GM12878 (cell line): ENCODE data around the gene PCNX1.

ENCODE experiments used
- CHD2 ChIP-seq: IDR thresholded peaks from 2 replicates; pipeline ENCODE4 v1.6.1; 2011; ENCODE audit warnings: low read depth, low read length, improper control_type of control experiment, borderline replicate concordance
- CREM ChIP-seq: IDR thresholded peaks from 2 replicates; pipeline ENCODE4 v1.6.1; 2014; ENCODE audit warnings: antibody characterized with exemption, low read depth
- EZH2 ChIP-seq: IDR thresholded peaks from 2 replicates; pipeline ENCODE4 v1.6.1; 2012; ENCODE audit warnings: low read depth, mild to moderate bottlenecking, control low read depth, inconsistent platforms, low read length, borderline replicate concordance; ENCODE audit not compliant: control insufficient read depth
- JUNB ChIP-seq: IDR thresholded peaks from 2 replicates; pipeline ENCODE4 v1.6.1; 2016; ENCODE audit warnings: antibody characterized with exemption, mild to moderate bottlenecking
- MYB ChIP-seq: fragments of 150-350 bp; IDR thresholded peaks from 2 replicates; pipeline ENCODE4 v1.6.1; 2014; ENCODE audit warnings: mild to moderate bottlenecking, low read depth, low read length, borderline replicate concordance
- NFIC ChIP-seq: IDR thresholded peaks from 2 replicates; pipeline ENCODE4 v1.6.1; 2012; ENCODE audit warnings: low read depth, mild to moderate bottlenecking, inconsistent platforms, low read length, moderate library complexity
- POLR2A ChIP-seq: IDR thresholded peaks from 2 replicates; pipeline ENCODE4 v1.6.1; 2011; ENCODE audit warnings: low read depth, mild to moderate bottlenecking, low read length
- RAD51 ChIP-seq: fragments of 450-650 bp; IDR thresholded peaks from 2 replicates; pipeline ENCODE4 v1.6.1; 2016; ENCODE audit warnings: moderate library complexity, mild to moderate bottlenecking, inconsistent platforms
- TF ChIP-seq, protein P1 (sequence below), 3 experiments: IDR thresholded peaks in 2 of 3; conservative IDR thresholded peaks in 1 of 3; 2 replicates each; pipeline ENCODE4 v1.5.1; 2011; ENCODE audit warnings: low read depth in 3 of 3, low read length in 3 of 3, mild to moderate bottlenecking in 3 of 3, control low read depth in 2 of 3, moderate library complexity in 2 of 3, inconsistent platforms in 1 of 3, mixed read lengths in 1 of 3; ENCODE audit not compliant: control insufficient read depth in 2 of 3, insufficient read depth in 1 of 3; ENCODE audit errors: extremely low read depth in 1 of 3
- TF ChIP-seq, protein P2 (sequence below): fragments of 450-650 bp; IDR thresholded peaks from 2 replicates; pipeline ENCODE4 v1.6.1; 2016; ENCODE audit warnings: mild to moderate bottlenecking
- TF ChIP-seq, protein P3 (sequence below): fragments of 450-650 bp; IDR thresholded peaks from 2 replicates; pipeline ENCODE4 v1.6.1; 2017; ENCODE audit warnings: mild to moderate bottlenecking

DNA sequence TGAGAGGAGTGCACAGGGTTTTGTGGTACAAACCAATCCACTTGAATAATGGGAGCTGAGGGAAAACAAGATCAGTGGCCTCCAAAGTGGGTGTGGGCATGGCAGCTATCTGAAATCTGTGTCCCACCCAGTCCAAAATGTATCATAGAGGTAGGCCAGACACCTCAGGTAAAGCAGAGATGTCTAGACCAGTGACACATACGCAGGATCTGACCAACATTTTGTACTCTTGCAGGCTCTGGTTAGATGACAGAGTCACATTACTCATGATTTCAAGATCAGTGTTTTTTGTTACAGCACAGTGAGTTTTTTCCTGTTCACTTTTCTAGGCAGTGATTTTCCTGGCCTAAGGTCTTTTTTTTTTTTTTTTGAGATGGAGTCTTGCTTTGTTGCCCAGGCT is 211.8 kb downstream of the PCNX1 start:
- TF ChIP-seq, protein P1, sequence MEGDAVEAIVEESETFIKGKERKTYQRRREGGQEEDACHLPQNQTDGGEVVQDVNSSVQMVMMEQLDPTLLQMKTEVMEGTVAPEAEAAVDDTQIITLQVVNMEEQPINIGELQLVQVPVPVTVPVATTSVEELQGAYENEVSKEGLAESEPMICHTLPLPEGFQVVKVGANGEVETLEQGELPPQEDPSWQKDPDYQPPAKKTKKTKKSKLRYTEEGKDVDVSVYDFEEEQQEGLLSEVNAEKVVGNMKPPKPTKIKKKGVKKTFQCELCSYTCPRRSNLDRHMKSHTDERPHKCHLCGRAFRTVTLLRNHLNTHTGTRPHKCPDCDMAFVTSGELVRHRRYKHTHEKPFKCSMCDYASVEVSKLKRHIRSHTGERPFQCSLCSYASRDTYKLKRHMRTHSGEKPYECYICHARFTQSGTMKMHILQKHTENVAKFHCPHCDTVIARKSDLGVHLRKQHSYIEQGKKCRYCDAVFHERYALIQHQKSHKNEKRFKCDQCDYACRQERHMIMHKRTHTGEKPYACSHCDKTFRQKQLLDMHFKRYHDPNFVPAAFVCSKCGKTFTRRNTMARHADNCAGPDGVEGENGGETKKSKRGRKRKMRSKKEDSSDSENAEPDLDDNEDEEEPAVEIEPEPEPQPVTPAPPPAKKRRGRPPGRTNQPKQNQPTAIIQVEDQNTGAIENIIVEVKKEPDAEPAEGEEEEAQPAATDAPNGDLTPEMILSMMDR (IDR thresholded peaks at IDR 0.05 in 2 of 3, conservative IDR thresholded peaks at IDR 0.05 in 1 of 3; ENCODE audit: control insufficient read depth in 2 of 3, extremely low read depth in 1 of 3, insufficient read depth in 1 of 3, low read depth in 3 of 3, low read length in 3 of 3) = no peak
- TF ChIP-seq EZH2 = no peak
- TF ChIP-seq CREM = no peak
- TF ChIP-seq JUNB = no peak
- TF ChIP-seq MYB = no peak
- TF ChIP-seq RAD51 = no peak
- no peak for TF ChIP-seq NFIC
- TF ChIP-seq, protein P2, sequence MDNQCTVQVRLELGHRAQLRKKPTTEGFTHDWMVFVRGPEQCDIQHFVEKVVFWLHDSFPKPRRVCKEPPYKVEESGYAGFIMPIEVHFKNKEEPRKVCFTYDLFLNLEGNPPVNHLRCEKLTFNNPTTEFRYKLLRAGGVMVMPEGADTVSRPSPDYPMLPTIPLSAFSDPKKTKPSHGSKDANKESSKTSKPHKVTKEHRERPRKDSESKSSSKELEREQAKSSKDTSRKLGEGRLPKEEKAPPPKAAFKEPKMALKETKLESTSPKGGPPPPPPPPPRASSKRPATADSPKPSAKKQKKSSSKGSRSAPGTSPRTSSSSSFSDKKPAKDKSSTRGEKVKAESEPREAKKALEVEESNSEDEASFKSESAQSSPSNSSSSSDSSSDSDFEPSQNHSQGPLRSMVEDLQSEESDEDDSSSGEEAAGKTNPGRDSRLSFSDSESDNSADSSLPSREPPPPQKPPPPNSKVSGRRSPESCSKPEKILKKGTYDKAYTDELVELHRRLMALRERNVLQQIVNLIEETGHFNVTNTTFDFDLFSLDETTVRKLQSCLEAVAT = no peak
- TF ChIP-seq, protein P3, sequence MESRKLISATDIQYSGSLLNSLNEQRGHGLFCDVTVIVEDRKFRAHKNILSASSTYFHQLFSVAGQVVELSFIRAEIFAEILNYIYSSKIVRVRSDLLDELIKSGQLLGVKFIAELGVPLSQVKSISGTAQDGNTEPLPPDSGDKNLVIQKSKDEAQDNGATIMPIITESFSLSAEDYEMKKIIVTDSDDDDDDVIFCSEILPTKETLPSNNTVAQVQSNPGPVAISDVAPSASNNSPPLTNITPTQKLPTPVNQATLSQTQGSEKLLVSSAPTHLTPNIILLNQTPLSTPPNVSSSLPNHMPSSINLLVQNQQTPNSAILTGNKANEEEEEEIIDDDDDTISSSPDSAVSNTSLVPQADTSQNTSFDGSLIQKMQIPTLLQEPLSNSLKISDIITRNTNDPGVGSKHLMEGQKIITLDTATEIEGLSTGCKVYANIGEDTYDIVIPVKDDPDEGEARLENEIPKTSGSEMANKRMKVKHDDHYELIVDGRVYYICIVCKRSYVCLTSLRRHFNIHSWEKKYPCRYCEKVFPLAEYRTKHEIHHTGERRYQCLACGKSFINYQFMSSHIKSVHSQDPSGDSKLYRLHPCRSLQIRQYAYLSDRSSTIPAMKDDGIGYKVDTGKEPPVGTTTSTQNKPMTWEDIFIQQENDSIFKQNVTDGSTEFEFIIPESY = no peak
- TF ChIP-seq POLR2A = no peak
- no peak for TF ChIP-seq CHD2
